ENCODE data around the gene RIT2. TPM values are rescaled to one million over a fixed set of nuclear protein-coding genes. Genes with fewer than 3 reads are reported as not detected.

Gene RIT2
- not detected in 2 replicates for total RNA-seq (2014; rRNA removed; shearing (Covaris generic))

GRCh38 chr18:43115076-43115921, at the start of gene RIT2:
Gene RIT2, minus strand, starts transcription at chr18:43115685.
- in situ Hi-C loops (cut with HindIII; ENCODE audit: low sequenced_read_pairs): no loop called here
- DNase-seq (ENCODE audit: low spot score): peak; percentile 86

- in situ Hi-C loops (cut with HindIII; ENCODE audit: low sequenced_read_pairs): no loop called here
Measured at GRCh38 chr18:43161528-43161927, 46.0 kb upstream of the RIT2 start.

GRCh38 chr18:43160509-43160908, 45.0 kb upstream of the RIT2 start:
- in situ Hi-C loops (cut with HindIII; ENCODE audit: low sequenced_read_pairs): no loop called here

More at GRCh38 chr18:43161528-43161927, 46.0 kb upstream of the RIT2 start:
- DNase-seq (ENCODE audit: low spot score): no peak

GRCh38 chr18:43159926-43160325, 44.4 kb upstream of the RIT2 start:
- in situ Hi-C loops (cut with HindIII; ENCODE audit: low sequenced_read_pairs): no loop called here
- DNase-seq (ENCODE audit: low spot score): no peak

More at GRCh38 chr18:43160509-43160908, 45.0 kb upstream of the RIT2 start:
- DNase-seq (ENCODE audit: low spot score): no peak

GRCh38 chr18:43159086-43159770, 43.7 kb upstream of the RIT2 start:
- in situ Hi-C loops (cut with HindIII; ENCODE audit: low sequenced_read_pairs): no loop called here

GRCh38 chr18:43158381-43158780, 42.9 kb upstream of the RIT2 start:
- in situ Hi-C loops (cut with HindIII; ENCODE audit: low sequenced_read_pairs): no loop called here
- no peak for DNase-seq (ENCODE audit: low spot score)

More at GRCh38 chr18:43159086-43159770, 43.7 kb upstream of the RIT2 start:
- DNase-seq (ENCODE audit: low spot score): peak; percentile 66

GRCh38 chr18:43155842-43156241, 40.4 kb upstream of the RIT2 start:
- in situ Hi-C loops (cut with HindIII; ENCODE audit: low sequenced_read_pairs): no loop called here
- DNase-seq (ENCODE audit: low spot score): no peak

GRCh38 chr18:43148231-43148630, 32.7 kb upstream of the RIT2 start:
- no peak for DNase-seq (ENCODE audit: low spot score)
- in situ Hi-C loops (cut with HindIII; ENCODE audit: low sequenced_read_pairs): no loop called here

GRCh38 chr18:43141208-43141607, 25.7 kb upstream of the RIT2 start:
- no peak for DNase-seq (ENCODE audit: low spot score)
- in situ Hi-C loops (cut with HindIII; ENCODE audit: low sequenced_read_pairs): no loop called here

- in situ Hi-C loops (cut with HindIII; ENCODE audit: low sequenced_read_pairs): no loop called here
- no peak for DNase-seq (ENCODE audit: low spot score)
Measured at GRCh38 chr18:43139288-43139946, 23.9 kb upstream of the RIT2 start.

- DNase-seq (ENCODE audit: low spot score): no peak
- in situ Hi-C loops (cut with HindIII; ENCODE audit: low sequenced_read_pairs): no loop called here
Measured at GRCh38 chr18:43134876-43135275, 19.4 kb upstream of the RIT2 start.

GRCh38 chr18:43130716-43131260, 15.3 kb upstream of the RIT2 start:
- in situ Hi-C loops (cut with HindIII; ENCODE audit: low sequenced_read_pairs): no loop called here
- no peak for DNase-seq (ENCODE audit: low spot score)

GRCh38 chr18:43129946-43130524, 14.6 kb upstream of the RIT2 start:
- in situ Hi-C loops (cut with HindIII; ENCODE audit: low sequenced_read_pairs): no loop called here
- DNase-seq (ENCODE audit: low spot score): no peak

GRCh38 chr18:43125471-43125870, 10.0 kb upstream of the RIT2 start:
- in situ Hi-C loops (cut with HindIII; ENCODE audit: low sequenced_read_pairs): no loop called here
- DNase-seq (ENCODE audit: low spot score): peak; percentile 25

- in situ Hi-C loops (cut with HindIII; ENCODE audit: low sequenced_read_pairs): no loop called here
- DNase-seq (ENCODE audit: low spot score): no peak
Measured at GRCh38 chr18:43122955-43123354, 7.5 kb upstream of the RIT2 start.

GRCh38 chr18:43116699-43117294, 1.3 kb upstream of the RIT2 start:
- DNase-seq (ENCODE audit: low spot score): peak; percentile 64
- in situ Hi-C loops (cut with HindIII; ENCODE audit: low sequenced_read_pairs): no loop called here

GRCh38 chr18:43113220-43113895, 2.1 kb downstream of the RIT2 start:
- in situ Hi-C loops (cut with HindIII; ENCODE audit: low sequenced_read_pairs): no loop called here
- peak; percentile 71 for DNase-seq (ENCODE audit: low spot score)

GRCh38 chr18:43108882-43109281, 6.6 kb downstream of the RIT2 start:
- in situ Hi-C loops (cut with HindIII; ENCODE audit: low sequenced_read_pairs): no loop called here
- peak; percentile 63 for DNase-seq (ENCODE audit: low spot score)

Measured in G401 (cell line).